Measurements from ENCODE around the gene PMM2.
A peak's percentile ranks its signal among the peaks of the same experiment; 100 is the strongest.
"Not testable (repeated sequence)": the region's sequence is repeated elsewhere in the genome, so short reads cannot be mapped to it uniquely, and the experiment has no call there.

PMM2 gene

DNA sequence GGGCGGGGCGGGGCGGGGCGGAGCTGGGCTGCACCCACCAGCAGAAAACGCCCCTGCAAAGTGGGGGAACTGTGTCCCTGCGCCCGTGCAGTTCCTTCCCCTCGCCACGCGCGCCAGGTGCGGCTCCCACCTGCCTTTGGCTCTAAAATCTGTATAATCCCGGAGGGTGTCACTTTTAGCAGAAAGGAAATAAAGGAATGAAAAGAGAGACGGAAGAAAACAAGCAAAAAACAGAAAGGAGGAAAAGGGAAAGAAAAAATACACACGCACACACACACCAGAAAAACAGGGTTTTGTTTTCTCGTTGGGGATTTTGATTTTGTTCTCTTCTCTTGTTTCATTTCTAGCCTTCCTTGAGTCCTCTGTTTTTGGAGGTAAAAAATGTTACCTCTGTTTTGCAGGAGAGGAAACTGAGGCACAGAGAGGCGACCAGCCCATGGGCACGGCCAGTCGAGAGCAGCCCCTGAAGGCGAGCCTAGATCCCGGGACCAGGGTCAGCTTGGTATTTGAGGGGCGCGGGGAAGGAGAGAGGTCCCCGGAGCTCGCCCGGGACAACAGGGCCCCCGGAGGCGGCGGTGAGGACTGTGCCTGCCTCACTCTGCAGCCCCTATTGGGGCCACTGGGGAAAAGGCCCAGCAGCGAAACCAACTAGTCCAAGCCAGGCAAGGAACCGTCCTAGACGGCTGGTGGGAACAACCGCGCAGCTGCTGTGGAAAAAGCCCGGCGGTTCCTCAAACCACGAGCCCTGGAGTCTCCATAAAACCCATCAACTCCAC lies 71.8 kb downstream of the PMM2 start:
- Histone ChIP-seq H3K9me3 (ENCODE audit: low read length) (no peaks in the 10 kb centered on the region), H3K9me2 (ENCODE audit: low read depth, low read length) (no peaks in the 10 kb centered on the region), H3K36me3 (ENCODE audit: insufficient read depth, low read length) (no peaks in the 10 kb centered on the region; the same call in 1 of the 2 replicates), H4K20me1 (ENCODE audit: insufficient read depth, low read length) (no peaks in the 10 kb centered on the region), H3K27ac (ENCODE audit: low read depth, low read length, poor library complexity, severe bottlenecking) (peak overlapping the region; percentile 20), H3K27me3 (ENCODE audit: insufficient read depth, low read length) (no peaks in the 10 kb centered on the region), H3K79me2 (ENCODE audit: insufficient read depth, low read length) (peaks cover 35% of the 10 kb centered on the region), H3K4me1 (ENCODE audit: insufficient read depth, low read length, severe bottlenecking) (peaks cover 50% of the 10 kb centered on the region), H3K4me3 (ENCODE audit: low read depth, low read length, poor library complexity, severe bottlenecking) (peak overlapping the region; percentile 55), H3K9ac (ENCODE audit: low read length) (peak overlapping the region; percentile 57), H3F3A (ENCODE audit: insufficient read depth, low read length) (peaks cover 4% of the 10 kb centered on the region; the same call in 1 of the 2 replicates), H2AFZ (ENCODE audit: low read length) (0 out of 2 replicates have a peak overlapping the region, but pooled peaks have one; percentile 19), H3K4me2 (ENCODE audit: low read length) (peak overlapping the region; percentile 72)
- no peak for TF ChIP-seq EZH2 (IDR thresholded peaks at IDR 0.05; ENCODE audit: borderline replicate concordance, low read length)
- TF ChIP-seq, protein P1, sequence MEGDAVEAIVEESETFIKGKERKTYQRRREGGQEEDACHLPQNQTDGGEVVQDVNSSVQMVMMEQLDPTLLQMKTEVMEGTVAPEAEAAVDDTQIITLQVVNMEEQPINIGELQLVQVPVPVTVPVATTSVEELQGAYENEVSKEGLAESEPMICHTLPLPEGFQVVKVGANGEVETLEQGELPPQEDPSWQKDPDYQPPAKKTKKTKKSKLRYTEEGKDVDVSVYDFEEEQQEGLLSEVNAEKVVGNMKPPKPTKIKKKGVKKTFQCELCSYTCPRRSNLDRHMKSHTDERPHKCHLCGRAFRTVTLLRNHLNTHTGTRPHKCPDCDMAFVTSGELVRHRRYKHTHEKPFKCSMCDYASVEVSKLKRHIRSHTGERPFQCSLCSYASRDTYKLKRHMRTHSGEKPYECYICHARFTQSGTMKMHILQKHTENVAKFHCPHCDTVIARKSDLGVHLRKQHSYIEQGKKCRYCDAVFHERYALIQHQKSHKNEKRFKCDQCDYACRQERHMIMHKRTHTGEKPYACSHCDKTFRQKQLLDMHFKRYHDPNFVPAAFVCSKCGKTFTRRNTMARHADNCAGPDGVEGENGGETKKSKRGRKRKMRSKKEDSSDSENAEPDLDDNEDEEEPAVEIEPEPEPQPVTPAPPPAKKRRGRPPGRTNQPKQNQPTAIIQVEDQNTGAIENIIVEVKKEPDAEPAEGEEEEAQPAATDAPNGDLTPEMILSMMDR (IDR thresholded peaks at IDR 0.05; ENCODE audit: low read length), result no peak

DNA sequence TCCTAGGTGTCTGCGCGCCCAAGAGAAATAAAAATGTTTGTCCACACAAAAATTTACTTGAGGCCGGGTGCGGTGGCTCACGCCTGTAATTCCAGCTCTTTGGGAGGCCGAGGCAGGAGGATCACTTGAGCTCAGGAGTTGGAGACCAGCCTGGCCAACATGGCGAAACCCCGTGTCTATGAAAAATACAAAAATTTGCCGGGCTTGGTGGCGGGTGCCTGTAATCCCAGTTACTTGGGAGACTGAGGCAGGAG lies 72.3 kb downstream of the PMM2 start:
- H3K9ac ChIP-seq (ENCODE audit: low read length); H3K9me3 ChIP-seq (ENCODE audit: low read length); H3K36me3 ChIP-seq (ENCODE audit: insufficient read depth, low read length); H3K4me2 ChIP-seq (ENCODE audit: low read length); H3K27ac ChIP-seq (ENCODE audit: low read depth, low read length, poor library complexity, severe bottlenecking); H4K20me1 ChIP-seq (ENCODE audit: insufficient read depth, low read length); H2AFZ ChIP-seq (ENCODE audit: low read length); H3K27me3 ChIP-seq (ENCODE audit: insufficient read depth, low read length); H3K9me2 ChIP-seq (ENCODE audit: low read depth, low read length); H3F3A ChIP-seq (ENCODE audit: insufficient read depth, low read length); H3K4me3 ChIP-seq (ENCODE audit: low read depth, low read length, poor library complexity, severe bottlenecking): not testable (repeated sequence)
- H3K79me2 ChIP-seq (ENCODE audit: insufficient read depth, low read length), result peaks cover 30% of the 10 kb centered on the region
- peaks cover 45% of the 10 kb centered on the region for H3K4me1 ChIP-seq (ENCODE audit: insufficient read depth, low read length, severe bottlenecking)

DNA sequence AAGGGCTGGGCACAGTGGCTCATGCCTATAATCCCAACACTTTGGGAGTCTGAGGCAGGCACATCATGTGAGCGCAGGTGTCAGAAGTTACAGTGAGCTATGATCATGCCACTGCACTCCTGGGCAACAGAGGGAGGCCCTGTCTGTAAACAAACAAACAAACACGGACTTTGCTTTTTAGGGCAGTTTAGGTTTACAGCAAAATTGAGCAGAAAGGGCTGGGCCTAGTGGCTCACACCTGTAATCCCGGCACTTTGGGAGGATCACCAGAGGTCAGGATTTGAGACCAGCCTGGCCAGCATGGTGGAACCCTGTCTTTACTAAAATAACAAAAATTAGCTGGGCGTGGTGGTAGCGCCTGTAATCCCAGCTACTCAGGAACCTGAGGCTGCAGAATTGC lies 74.4 kb downstream of the PMM2 start:
- Histone ChIP-seq H4K20me1 (ENCODE audit: insufficient read depth, low read length) (no peaks in the 10 kb centered on the region), H3K27me3 (ENCODE audit: insufficient read depth, low read length) (no peaks in the 10 kb centered on the region), H3K4me1 (ENCODE audit: insufficient read depth, low read length, severe bottlenecking) (peaks cover 23% of the 10 kb centered on the region), H3F3A (ENCODE audit: insufficient read depth, low read length) (peaks cover 4% of the 10 kb centered on the region; the same call in 1 of the 2 replicates), H3K4me2 (ENCODE audit: low read length) (no peak overlapping the region), H3K27ac (ENCODE audit: low read depth, low read length, poor library complexity, severe bottlenecking) (no peak overlapping the region), H3K9ac (ENCODE audit: low read length) (no peak overlapping the region), H3K9me3 (ENCODE audit: low read length) (no peaks in the 10 kb centered on the region), H3K9me2 (ENCODE audit: low read depth, low read length) (no peaks in the 10 kb centered on the region), H3K79me2 (ENCODE audit: insufficient read depth, low read length) (peaks cover 10% of the 10 kb centered on the region), H3K36me3 (ENCODE audit: insufficient read depth, low read length) (no peaks in the 10 kb centered on the region), H3K4me3 (ENCODE audit: low read depth, low read length, poor library complexity, severe bottlenecking) (no peak overlapping the region), H2AFZ (ENCODE audit: low read length) (no peak overlapping the region)
- no peak for TF ChIP-seq EZH2 (IDR thresholded peaks at IDR 0.05; ENCODE audit: borderline replicate concordance, low read length)
- TF ChIP-seq, protein P1 (IDR thresholded peaks at IDR 0.05; ENCODE audit: low read length), result no peak

Data from OCI-LY1 (cell line).